Neural cell (in vitro differentiated cells): ENCODE results near the gene MAFB. TPM values are rescaled to one million over a fixed set of nuclear protein-coding genes. Genes with fewer than 3 reads are reported as not detected.

Source experiments
- H2AFZ ChIP-seq: fragments of 200-600, 300-800 bp; sonication (generic), shearing (Covaris generic); 2 replicates; pipeline ENCODE4 v1.6.0; 2014; ENCODE audit warnings: low read depth, mild to moderate bottlenecking, antibody characterized with exemption, low read length, moderate library complexity
- H3F3A ChIP-seq: fragments of 200-600 bp; shearing (Covaris generic); 2 replicates; pipeline ENCODE4 v1.6.1; 2016; ENCODE audit warnings: mild to moderate bottlenecking, moderate library complexity, mixed read lengths, antibody characterized with exemption, low read length; ENCODE audit not compliant: insufficient read depth, poor library complexity, severe bottlenecking
- H3K27ac ChIP-seq: fragments of 200-600, 300-800 bp; sonication (generic), shearing (Covaris generic); 2 replicates; pipeline ENCODE4 v1.5.1; 2014; ENCODE audit warnings: mild to moderate bottlenecking, low read length, moderate library complexity
- H3K27me3 ChIP-seq: fragments of 300-800, 200-600 bp; sonication (generic), shearing (Covaris generic); 2 replicates; pipeline ENCODE4 v1.6.0; 2014; ENCODE audit warnings: mild to moderate bottlenecking, low read depth, low read length, moderate library complexity; ENCODE audit not compliant: insufficient read depth
- H3K36me3 ChIP-seq: fragments of 300-800, 200-600 bp; sonication (generic), shearing (Covaris generic); 2 replicates; pipeline ENCODE4 v1.5.1; 2014; ENCODE audit warnings: mild to moderate bottlenecking, antibody characterized with exemption, low read length, moderate library complexity; ENCODE audit not compliant: insufficient read depth
- H3K4me2 ChIP-seq: fragments of 300-800, 200-600 bp; sonication (generic), shearing (Covaris generic); 2 replicates; pipeline ENCODE4 v1.6.0; 2014; ENCODE audit warnings: mild to moderate bottlenecking, low read length
- H3K4me3 ChIP-seq: fragments of 300-800, 200-600 bp; sonication (generic), shearing (Covaris generic); 2 replicates; pipeline ENCODE4 v1.5.1; 2014; ENCODE audit warnings: mild to moderate bottlenecking, low read length, moderate library complexity
- H3K79me2 ChIP-seq: fragments of 200-600 bp; shearing (Covaris generic); replicated peaks from 2 replicates; pipeline ENCODE4 v1.6.0; 2014; ENCODE audit warnings: mild to moderate bottlenecking, low read length, moderate library complexity; ENCODE audit not compliant: insufficient read depth
- H3K9ac ChIP-seq: fragments of 300-800, 200-600 bp; sonication (generic), shearing (Covaris generic); 2 replicates; pipeline ENCODE4 v1.6.1; 2016; ENCODE audit warnings: mild to moderate bottlenecking, low read length, mixed read lengths
- H3K9me2 ChIP-seq: fragments of 200-600 bp; shearing (Covaris generic); 2 replicates; pipeline ENCODE4 v1.6.1; 2016; ENCODE audit warnings: mild to moderate bottlenecking, low read length, mixed read lengths; ENCODE audit not compliant: insufficient read depth
- H3K9me3 ChIP-seq: fragments of 200-600, 300-800 bp; sonication (generic), shearing (Covaris generic); 2 replicates; pipeline ENCODE4 v1.6.1; 2016; ENCODE audit warnings: mild to moderate bottlenecking, mixed run types, low read length, moderate library complexity, mixed read lengths
- H4K20me1 ChIP-seq: fragments of 200-600 bp; shearing (Covaris generic); 2 replicates; pipeline ENCODE4 v1.6.1; 2016; ENCODE audit warnings: mild to moderate bottlenecking, mixed run types; ENCODE audit not compliant: insufficient read depth
- CTCF ChIP-seq: fragments of 450-650 bp; IDR thresholded peaks from 2 replicates; pipeline ENCODE4 v1.5.1; 2014; ENCODE audit warnings: antibody characterized with exemption, mild to moderate bottlenecking, moderate library complexity; ENCODE audit not compliant: poor library complexity, severe bottlenecking
- EP300 ChIP-seq: fragments of 450-650 bp; conservative IDR thresholded peaks from 2 replicates; pipeline ENCODE4 v1.6.1; 2014; ENCODE audit warnings: antibody characterized with exemption, mild to moderate bottlenecking, moderate library complexity; ENCODE audit not compliant: poor library complexity, severe bottlenecking
- EZH2 ChIP-seq: fragments of 200-600, 300-800 bp; shearing (Covaris generic), sonication (generic); IDR thresholded peaks from 2 replicates; pipeline ENCODE4 v1.6.1; 2014; ENCODE audit warnings: antibody characterized with exemption, low read length, borderline replicate concordance, mild to moderate bottlenecking; ENCODE audit not compliant: insufficient read depth, poor library complexity, severe bottlenecking
- MXI1 ChIP-seq: fragments of 450-650 bp; conservative IDR thresholded peaks from 2 replicates; pipeline ENCODE4 v1.6.1; 2014; ENCODE audit warnings: antibody characterized with exemption, mild to moderate bottlenecking; ENCODE audit not compliant: poor library complexity, severe bottlenecking
- POLR2AphosphoS5 ChIP-seq: IDR thresholded peaks from 2 replicates; pipeline ENCODE4 v1.6.1; 2012
- RAD21 ChIP-seq: fragments of 450-650 bp; conservative IDR thresholded peaks from 2 replicates; pipeline ENCODE4 v1.6.1; 2014; ENCODE audit warnings: antibody characterized with exemption, mild to moderate bottlenecking, moderate library complexity
- REST ChIP-seq: IDR thresholded peaks from 2 replicates; pipeline ENCODE4 v1.6.1; 2012; ENCODE audit warnings: borderline replicate concordance
- SMC3 ChIP-seq: fragments of 450-650 bp; conservative IDR thresholded peaks from 2 replicates; pipeline ENCODE4 v1.6.1; 2014; ENCODE audit warnings: antibody characterized with exemption, mild to moderate bottlenecking, moderate library complexity; ENCODE audit not compliant: poor library complexity
- TAF1 ChIP-seq: IDR thresholded peaks from 2 replicates; pipeline ENCODE4 v1.6.1; 2012; ENCODE audit warnings: low read depth
- polyA plus RNA-seq: library from polyadenylated mRNA; depleted of rRNA; stranded (reverse); fragments of >200 nt; gene quantifications from 2 replicates; pipeline ENCODE4 v1.2.3, GENCODE V29; 2014

The MAFB gene
- polyA plus RNA-seq, 1 donor from 2014 or later = 5.6 TPM

GRCh38 chr20:40695214-40695613 is 6.2 kb upstream of the MAFB start:
- H3F3A ChIP-seq = no peaks in the 10 kb centered on the region
- H3K4me3 ChIP-seq = no peak overlapping the region
- no peak for TF ChIP-seq EP300
- no peak for TF ChIP-seq REST
- no peak for TF ChIP-seq POLR2AphosphoS5
- TF ChIP-seq TAF1 = no peak
- no peak for TF ChIP-seq RAD21
- TF ChIP-seq CTCF = no peak
- TF ChIP-seq MXI1 = no peak
- TF ChIP-seq SMC3 = no peak
- no peak for TF ChIP-seq EZH2
- H3K9ac ChIP-seq = no peak overlapping the region
- H3K27ac ChIP-seq = no peak overlapping the region
- H4K20me1 ChIP-seq = no peaks in the 10 kb centered on the region
- no peaks in the 10 kb centered on the region for H3K9me3 ChIP-seq
- H3K36me3 ChIP-seq = no peaks in the 10 kb centered on the region
- peaks cover 70% of the 10 kb centered on the region for H3K27me3 ChIP-seq
- H3K79me2 ChIP-seq = no peaks in the 10 kb centered on the region
- no peak overlapping the region for H2AFZ ChIP-seq
- no peaks in the 10 kb centered on the region for H3K9me2 ChIP-seq
- no peak overlapping the region for H3K4me2 ChIP-seq

- Histone ChIP-seq H3F3A (no peaks in the 10 kb centered on the region), H3K4me2 (no peak overlapping the region), H3K9me2 (no peaks in the 10 kb centered on the region), H2AFZ (no peak overlapping the region), H3K9me3 (no peaks in the 10 kb centered on the region), H3K4me3 (no peak overlapping the region), H3K27ac (no peak overlapping the region), H3K79me2 (no peaks in the 10 kb centered on the region), H3K9ac (no peak overlapping the region), H3K36me3 (no peaks in the 10 kb centered on the region), H4K20me1 (no peaks in the 10 kb centered on the region), H3K27me3 (peaks cover 76% of the 10 kb centered on the region)
- TF ChIP-seq REST (no peak), EP300 (no peak), TAF1 (no peak), EZH2 (no peak), POLR2AphosphoS5 (no peak), MXI1 (no peak), RAD21 (no peak), SMC3 (no peak), CTCF (no peak)
Observed at GRCh38 chr20:40694246-40694645, 5.2 kb upstream of the MAFB start.
